ENCODE measurements around the gene TTR.

TTR gene

DNA sequence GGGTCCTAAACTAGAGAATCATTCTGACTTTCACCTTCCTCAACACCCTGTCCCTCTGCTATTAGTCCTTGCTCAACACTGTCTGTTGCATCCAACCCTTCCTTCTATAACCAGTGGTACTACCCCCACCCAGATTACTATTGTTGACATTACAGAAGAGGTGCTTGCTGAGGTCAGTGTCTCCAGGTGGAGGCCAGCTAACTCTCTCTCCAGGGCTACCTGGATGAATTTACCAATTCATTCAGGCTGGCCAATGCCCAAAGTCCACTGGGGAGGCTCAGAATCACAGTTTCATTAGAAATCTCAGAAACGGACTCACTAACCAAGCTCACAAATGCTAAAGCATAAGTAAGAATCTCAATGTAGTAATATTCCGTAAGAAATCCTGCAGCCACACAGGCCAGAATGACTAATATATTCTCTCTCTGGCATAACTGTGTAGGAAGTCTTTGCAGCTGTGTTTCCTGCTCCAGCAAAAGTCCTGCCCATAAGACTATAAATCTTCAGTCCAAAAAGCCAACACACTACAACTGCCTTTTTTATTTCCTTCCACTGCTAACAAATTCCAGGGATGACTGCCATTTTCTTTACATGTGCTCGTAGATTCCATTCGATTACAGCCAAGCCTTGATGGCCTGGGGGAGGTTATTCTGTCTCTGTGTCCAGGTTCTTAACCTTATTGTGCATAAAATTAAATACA, 10.0 kb upstream of the TTR start:
- DNase-seq: no peak

DNA sequence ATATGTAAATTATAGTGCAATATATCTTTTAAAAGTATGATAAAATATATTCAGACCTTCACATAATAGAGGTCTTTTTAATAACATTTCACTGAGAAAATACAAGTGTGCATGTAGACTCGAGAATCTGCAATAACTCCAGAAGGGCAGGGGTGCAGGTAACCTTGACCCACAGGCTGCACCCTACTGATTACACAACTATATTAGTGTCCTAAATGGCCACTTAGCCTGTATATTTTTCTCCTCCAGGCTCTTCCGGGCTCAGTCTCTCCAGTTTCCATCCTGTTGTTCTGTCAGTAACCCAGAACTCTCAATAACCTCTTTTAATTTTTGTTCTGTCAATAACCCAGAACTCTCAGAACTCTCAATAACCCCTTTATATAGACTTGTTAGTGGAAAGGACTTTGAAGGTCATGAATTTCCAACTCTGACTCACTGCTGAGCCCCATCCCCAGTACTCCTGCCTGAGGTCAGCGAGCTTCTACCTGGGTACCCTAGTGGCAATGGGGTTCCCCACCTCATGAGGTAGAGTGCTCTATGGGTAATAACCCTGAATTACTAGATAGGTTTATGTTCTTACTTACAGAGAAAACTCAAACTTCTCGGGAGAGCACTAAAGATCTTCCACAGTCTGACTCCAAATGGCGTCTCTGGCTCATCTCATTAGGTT, 8.4 kb upstream of the TTR start:
- no peak for DNase-seq

DNA sequence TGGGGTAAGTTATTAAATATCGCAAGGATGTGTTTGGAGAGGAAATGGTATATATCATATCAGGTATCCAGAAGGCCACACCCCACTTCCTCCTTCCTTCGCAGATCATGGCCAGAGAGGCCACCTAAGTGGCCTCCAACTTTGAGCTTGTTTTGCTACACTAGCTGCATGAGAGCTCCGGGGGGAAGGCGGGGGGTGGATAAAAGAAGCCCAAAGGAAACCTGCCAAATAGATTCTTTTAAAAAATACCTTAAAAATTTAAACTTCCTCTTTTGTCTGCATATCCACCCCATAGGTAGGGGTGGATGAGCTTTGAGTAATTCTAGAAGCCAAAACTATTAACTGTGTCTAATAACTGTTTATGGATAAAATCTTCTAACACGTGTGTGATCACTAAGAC, 5.7 kb upstream of the TTR start:
- no peak for DNase-seq

DNA sequence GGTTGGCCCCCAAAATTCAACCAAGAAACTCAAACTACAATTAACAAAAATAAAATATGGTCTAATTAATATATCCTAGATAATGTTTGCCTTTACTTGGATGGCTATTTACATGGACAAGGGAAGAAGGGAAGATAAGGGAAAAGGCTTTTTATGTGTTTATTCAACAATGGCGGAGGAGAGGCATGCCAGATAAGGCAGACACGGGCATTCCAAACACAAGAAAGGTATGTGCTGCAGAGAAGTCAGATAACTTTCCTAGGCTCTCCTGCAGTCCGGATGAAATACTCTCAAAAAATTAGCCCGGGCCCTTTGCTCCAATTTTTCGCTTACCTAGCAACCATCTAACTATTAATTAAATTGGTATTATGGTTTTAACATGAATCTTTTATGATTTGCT, 5.1 kb upstream of the TTR start:
- no peak for DNase-seq

- DNase-seq: no peak
Measured at GRCh38 chr18:31587529-31587928, 4.1 kb upstream of the TTR start.

DNA sequence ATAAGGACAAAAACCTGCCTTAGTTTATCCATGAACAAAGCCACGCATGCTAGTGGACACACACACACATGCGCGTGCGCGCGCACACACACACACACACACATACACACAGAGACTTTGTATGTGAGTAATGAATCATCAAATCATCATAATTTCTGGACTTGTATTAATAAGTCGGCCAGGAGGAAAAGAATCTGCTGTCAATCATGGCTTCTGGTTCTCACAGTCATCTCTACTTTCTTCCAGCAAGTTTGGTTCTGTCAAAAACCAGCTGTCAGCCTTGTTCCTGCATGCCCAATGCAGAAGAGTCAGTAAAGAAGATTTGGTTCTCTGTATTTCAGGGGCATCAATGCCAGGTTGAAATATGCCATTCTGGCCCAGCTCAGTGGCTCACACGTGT, 1.1 kb upstream of the TTR start:
- DNase-seq: no peak

DNA sequence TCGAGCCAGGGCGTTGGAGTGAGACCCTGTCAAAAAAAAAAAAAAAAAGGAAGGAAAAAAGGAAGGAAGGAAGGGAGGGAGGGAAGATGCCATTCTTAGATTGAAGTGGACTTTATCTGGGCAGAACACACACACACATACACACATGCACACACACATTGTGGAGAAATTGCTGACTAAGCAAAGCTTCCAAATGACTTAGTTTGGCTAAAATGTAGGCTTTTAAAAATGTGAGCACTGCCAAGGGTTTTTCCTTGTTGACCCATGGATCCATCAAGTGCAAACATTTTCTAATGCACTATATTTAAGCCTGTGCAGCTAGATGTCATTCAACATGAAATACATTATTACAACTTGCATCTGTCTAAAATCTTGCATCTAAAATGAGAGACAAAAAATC, 564 bp upstream of the TTR start:
- DNase-seq: no peak

DNA sequence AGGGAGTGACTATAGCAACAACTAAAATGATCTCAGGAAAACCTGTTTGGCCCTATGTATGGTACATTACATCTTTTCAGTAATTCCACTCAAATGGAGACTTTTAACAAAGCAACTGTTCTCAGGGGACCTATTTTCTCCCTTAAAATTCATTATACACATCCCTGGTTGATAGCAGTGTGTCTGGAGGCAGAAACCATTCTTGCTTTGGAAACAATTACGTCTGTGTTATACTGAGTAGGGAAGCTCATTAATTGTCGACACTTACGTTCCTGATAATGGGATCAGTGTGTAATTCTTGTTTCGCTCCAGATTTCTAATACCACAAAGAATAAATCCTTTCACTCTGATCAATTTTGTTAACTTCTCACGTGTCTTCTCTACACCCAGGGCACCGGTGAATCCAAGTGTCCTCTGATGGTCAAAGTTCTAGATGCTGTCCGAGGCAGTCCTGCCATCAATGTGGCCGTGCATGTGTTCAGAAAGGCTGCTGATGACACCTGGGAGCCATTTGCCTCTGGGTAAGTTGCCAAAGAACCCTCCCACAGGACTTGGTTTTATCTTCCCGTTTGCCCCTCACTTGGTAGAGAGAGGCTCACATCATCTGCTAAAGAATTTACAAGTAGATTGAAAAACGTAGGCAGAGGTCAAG, 955 bp downstream of the TTR start:
- no peak for DNase-seq

GRCh38 chr18:31595121-31595771, 3.6 kb downstream of the TTR start:
- no peak for DNase-seq

DNA sequence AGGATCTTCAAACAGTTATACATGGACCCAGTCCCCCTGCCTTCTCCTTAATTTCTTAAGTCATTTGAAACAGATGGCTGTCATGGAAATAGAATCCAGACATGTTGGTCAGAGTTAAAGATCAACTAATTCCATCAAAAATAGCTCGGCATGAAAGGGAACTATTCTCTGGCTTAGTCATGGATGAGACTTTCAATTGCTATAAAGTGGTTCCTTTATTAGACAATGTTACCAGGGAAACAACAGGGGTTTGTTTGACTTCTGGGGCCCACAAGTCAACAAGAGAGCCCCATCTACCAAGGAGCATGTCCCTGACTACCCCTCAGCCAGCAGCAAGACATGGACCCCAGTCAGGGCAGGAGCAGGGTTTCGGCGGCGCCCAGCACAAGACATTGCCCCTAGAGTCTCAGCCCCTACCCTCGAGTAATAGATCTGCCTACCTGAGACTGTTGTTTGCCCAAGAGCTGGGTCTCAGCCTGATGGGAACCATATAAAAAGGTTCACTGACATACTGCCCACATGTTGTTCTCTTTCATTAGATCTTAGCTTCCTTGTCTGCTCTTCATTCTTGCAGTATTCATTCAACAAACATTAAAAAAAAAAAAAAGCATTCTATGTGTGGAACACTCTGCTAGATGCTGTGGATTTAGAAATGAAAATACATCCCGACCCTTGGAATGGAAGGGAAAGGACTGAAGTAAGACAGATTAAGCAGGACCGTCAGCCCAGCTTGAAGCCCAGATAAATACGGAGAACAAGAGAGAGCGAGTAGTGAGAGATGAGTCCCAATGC, 4.6 kb downstream of the TTR start:
- DNase-seq: no peak

- no peak for DNase-seq
Measured at GRCh38 chr18:31598021-31598805, 6.5 kb downstream of the TTR start.

DNA sequence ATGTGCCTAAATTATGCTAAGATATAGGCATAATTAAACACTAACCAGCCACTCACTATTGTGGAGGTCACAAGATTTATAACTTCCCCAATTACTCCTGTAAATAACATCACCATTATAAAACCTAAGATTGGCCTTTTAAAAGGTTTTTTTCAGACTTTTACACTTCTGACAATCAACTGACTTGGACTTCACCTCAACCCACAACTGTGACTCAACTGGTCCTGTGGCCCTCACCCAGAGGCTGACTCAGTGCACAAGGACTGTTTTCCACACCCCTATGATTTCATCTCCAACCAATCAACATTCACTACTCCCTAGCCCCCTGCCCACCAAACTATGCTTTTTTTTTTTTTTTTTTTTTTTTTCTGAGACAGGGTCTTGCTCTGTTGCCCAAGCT, 11.6 kb downstream of the TTR start:
- DNase-seq: no peak

- no peak for DNase-seq
Measured at GRCh38 chr18:31606265-31606664, 14.6 kb downstream of the TTR start.

DNA sequence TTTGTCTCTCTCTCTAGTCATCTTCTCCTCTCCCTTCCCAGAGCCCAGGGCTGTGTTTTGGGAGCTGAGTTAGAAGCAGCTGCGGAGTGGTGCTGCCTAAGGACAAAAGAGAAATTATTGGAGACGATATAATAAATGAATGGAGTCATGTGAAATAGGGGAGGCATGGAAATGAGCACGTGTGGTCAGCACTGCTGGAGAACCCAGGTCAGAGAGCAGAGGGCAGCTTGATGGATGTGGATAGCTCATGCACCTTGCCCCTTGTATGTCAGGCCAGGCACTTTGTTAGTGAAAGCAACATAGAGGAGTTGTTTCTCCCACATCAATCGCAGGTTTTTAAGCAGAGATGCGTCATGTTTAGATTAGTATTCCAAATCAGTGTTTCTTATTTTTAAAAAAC, 15.7 kb downstream of the TTR start:
- DNase-seq: no peak

GRCh38 chr18:31609886-31610285, 18.2 kb downstream of the TTR start:
- no peak for DNase-seq

DNA sequence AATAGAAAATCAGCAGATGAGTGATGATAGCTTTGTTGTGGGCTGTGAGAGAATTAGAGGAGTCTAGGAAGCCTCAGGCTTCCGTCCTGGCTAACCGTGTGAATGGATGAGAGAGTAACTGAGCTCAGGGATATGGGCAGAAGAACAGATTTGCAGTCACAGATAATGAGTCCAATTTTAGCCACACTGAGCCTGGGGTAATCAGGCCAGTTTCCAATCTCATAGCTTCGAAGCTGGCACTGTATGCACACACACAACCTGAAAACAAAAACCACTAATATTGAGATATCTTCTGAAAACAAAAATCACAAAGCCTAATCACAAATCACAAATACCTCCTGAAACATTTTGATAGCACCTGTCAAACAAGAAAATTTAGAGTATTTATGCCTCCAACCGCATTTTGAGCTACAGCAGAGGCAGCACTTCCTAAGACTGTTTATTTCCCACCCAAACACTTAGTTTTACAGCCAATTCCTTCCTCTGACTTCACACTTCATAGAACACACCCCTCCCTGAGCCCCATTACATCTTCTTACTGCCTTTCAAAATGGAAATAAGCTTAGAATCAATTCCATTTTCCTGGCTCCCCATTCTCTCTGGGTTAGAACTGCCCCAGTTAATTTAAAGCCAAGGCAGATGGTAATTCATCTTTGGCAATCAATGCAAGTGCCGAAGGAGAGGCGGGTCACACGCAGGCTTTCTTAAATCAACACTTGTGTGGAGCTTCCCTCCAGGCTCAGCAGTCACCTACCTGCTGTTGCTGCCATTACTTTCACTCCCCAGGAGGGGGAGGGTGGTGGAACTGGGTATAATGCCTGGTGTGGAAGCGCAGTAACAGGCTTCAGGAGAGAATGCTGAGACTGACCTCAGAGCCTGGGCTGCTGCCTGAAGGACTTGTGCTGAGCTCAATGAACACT, 18.9 kb downstream of the TTR start:
- no peak for DNase-seq

DNA sequence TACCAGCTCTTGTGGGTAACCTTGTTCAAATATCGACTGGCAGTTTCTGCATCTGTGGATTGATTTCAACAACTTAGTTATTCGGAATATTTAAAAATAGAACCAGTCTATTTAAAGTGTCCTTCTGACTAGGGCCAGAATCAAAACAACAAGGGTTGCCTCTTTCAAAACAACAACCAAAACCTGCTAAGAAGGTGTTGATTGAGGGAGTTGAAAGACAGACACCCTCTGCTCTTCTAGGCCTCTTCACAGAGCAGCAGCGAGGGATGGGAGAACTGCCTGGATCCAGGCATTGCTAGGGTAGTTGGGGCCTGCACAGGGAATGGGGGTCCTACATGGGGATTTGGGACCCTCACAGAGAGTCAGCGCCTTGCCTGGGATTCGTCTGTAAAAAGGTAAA, 19.8 kb downstream of the TTR start:
- DNase-seq: no peak

DNA sequence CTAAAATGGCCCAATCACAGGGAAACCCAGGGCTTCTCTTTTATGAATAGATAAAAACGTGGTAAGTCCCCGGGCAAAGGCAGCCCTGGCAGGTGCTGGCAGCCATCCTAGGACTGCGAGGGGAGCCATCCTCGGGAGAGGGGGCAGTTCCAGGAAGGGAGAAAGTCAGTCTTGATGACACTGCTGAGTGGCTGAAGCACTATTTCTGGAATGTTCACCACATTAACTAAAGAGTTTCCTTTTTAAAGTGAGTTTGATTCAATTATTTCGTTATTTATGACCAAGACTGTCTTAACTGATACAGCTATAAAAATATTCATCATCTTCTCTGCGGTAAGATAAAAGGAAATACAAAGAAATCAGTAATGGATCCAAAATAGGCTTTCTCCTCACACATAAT, 20.4 kb downstream of the TTR start:
- no peak for DNase-seq

DNA sequence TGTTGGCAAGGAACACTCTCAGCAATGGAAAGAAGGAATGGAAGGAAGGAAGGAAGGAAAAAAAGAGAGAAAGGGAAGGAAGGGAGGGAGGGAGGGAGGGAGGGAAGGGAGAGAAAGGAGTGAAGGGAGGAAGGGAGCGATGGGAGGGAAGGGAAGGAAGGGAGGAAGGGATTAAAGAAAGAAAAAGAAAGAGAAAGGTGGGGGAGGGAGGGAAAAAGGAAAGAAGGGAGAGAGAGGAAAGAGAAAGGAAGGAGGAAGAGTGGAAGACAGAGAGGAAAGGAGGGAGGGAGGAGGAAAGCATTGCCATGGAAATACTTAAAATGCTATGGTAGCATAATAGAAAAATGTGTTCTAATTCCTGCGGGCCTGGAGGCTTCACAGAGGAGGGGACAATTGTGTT, 22.4 kb downstream of the TTR start:
- no peak for DNase-seq

GRCh38 chr18:31616586-31616985, 24.9 kb downstream of the TTR start:
- no peak for DNase-seq
